ENCODE results near the gene PTPRF.

- TF ChIP-seq CTCF (IDR thresholded peaks at IDR 0.05; ENCODE audit: poor library complexity) (no peak), EZH2 (IDR thresholded peaks at IDR 0.05; ENCODE audit: borderline replicate concordance) (no peak), EZH2phosphoT487 (IDR thresholded peaks at IDR 0.05; ENCODE audit: low read depth, severe bottlenecking, unreplicated experiment) (no peak)
Observed at GRCh38 chr1:43604192-43604591, 73.5 kb downstream of the PTPRF start.

All from hepatocyte (in vitro differentiated cells).